ES-I3 (cell line): ENCODE data around the gene ZNF516.

Experiments used
- H3K36me3 ChIP-seq: 2 replicates; pipeline ENCODE4 v1.6.1; 2013; ENCODE audit warnings: mild to moderate bottlenecking, low read length, control low read depth, moderate library complexity; ENCODE audit not compliant: insufficient read depth
- H3K4me1 ChIP-seq: 2 replicates; pipeline ENCODE4 v1.6.1; 2013; ENCODE audit warnings: mild to moderate bottlenecking, control low read depth, low read length; ENCODE audit not compliant: insufficient read depth
- H3K9ac ChIP-seq: 2 replicates; pipeline ENCODE4 v1.6.1; 2013; ENCODE audit warnings: low read depth, mild to moderate bottlenecking, low read length, moderate library complexity
- H3K9me3 ChIP-seq: 2 replicates; pipeline ENCODE4 v1.6.1; 2013; ENCODE audit warnings: mild to moderate bottlenecking, low read length, moderate library complexity; ENCODE audit not compliant: control insufficient read depth, insufficient read depth

The ZNF516 gene

DNA sequence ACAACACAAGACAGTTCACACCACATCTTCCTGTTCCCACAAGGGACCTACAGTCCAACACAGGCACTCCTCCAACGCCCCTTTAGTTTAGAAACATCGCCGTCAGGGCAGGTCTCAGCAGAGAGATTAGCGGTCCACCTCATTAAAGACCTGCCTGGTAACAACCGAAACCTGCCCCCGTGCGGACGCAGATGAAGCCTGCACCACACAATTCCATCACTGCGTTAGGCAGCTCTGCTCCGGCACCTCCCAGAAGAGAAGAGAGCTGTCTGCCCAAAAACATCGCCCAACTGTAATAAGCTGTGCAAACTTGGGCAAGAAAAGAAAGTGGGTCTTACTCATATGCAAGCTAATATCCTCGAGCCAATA, 32.7 kb downstream of the ZNF516 start:
- Histone ChIP-seq H3K4me1 (no peaks in the 10 kb centered on the region), H3K9me3 (no peaks in the 10 kb centered on the region), H3K9ac (no peak overlapping the region), H3K36me3 (no peaks in the 10 kb centered on the region)

- Histone ChIP-seq H3K9ac (no peak overlapping the region), H3K4me1 (no peaks in the 10 kb centered on the region), H3K36me3 (no peaks in the 10 kb centered on the region), H3K9me3 (no peaks in the 10 kb centered on the region)
These were observed 33.2 kb downstream of the ZNF516 start for GRCh38 chr18:76461692-76462325.

- Histone ChIP-seq H3K9me3 (no peaks in the 10 kb centered on the region), H3K4me1 (no peaks in the 10 kb centered on the region), H3K9ac (no peak overlapping the region), H3K36me3 (no peaks in the 10 kb centered on the region)
These were observed 33.9 kb downstream of the ZNF516 start for GRCh38 chr18:76461148-76461547.

- H3K36me3 ChIP-seq = no peaks in the 10 kb centered on the region
- no peak overlapping the region for H3K9ac ChIP-seq
- no peaks in the 10 kb centered on the region for H3K4me1 ChIP-seq
- H3K9me3 ChIP-seq = no peaks in the 10 kb centered on the region
These were observed 34.6 kb downstream of the ZNF516 start for GRCh38 chr18:76460482-76460881.

DNA sequence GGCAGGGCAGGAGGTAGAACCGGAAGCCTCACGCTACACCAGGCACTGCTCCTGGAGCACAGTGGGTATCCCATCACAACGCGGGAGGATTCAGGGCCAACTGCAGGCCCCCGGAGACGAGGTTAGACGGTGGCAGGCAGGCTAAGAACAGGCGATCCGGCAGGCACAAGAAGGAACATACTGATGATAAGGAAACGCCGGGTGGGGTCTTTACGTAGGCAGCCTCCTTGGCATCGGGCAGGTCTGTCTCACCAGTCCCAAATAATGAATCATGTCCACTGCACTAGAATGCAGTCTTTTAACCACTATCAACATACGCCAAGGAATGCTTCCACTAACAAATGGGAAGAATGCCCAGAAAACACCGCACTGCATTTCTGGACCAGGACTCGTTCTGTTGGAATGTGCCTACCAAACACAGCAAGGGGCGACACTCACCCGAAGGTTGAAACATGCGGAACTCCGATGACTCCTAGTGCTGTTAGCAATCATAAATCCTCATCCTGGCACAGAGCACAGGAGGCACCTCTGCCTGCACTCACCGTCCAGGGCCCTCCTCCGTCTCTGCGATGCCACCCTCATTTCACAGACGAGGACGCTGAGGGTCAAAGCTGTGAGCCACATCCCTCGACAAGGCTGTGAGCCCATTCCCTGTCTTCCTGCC, 35.2 kb downstream of the ZNF516 start:
- Histone ChIP-seq H3K4me1 (no peaks in the 10 kb centered on the region), H3K9ac (no peak overlapping the region), H3K9me3 (no peaks in the 10 kb centered on the region), H3K36me3 (no peaks in the 10 kb centered on the region)

- Histone ChIP-seq H3K36me3 (no peaks in the 10 kb centered on the region), H3K9ac (no peak overlapping the region), H3K4me1 (no peaks in the 10 kb centered on the region), H3K9me3 (no peaks in the 10 kb centered on the region)
These were observed 35.7 kb downstream of the ZNF516 start for GRCh38 chr18:76459312-76459686.

DNA sequence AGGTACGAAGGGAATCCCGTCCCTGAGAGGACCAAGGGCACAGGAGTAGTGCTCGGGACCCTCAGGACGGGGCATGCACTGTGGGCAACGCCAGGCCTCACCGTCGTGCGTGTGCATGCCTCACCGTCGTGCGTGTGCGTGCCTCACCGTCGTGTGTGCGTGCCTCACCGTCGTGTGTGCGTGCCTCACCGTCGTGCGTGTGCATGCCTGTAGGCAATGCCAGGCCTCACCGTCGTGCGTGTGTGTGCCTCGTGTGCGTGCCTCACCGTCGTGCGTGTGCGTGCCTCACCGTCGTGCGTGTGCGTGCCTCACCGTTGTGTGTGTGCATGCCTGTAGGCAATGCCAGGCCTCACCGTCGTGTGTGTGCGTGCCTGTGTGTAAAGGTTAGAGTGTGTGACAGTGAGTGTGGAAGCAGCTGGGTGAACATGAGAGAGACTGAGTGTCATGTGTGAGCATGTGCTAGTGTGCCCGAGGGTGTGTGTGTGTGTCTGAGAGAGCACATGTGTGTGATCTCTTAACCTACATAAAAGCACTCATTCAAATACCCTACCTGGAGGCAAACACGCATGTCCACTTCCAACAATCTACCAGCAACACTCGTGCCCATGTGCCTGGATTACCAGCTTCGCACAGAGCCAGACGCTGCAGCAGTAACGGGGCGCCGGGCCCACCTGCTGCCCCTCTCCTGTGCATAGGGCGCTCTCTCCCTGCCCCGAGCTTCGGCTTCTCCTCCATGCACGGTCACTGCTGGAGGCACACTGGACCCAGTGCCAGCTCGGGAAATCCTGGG, 36.3 kb downstream of the ZNF516 start:
- no peaks in the 10 kb centered on the region for H3K4me1 ChIP-seq
- H3K36me3 ChIP-seq = no peaks in the 10 kb centered on the region
- H3K9ac ChIP-seq = no peak overlapping the region
- H3K9me3 ChIP-seq = no peaks in the 10 kb centered on the region

- H3K9ac ChIP-seq = no peak overlapping the region
These were observed 37.1 kb downstream of the ZNF516 start for GRCh38 chr18:76457957-76458356.

GRCh38 chr18:76457475-76457874, 37.6 kb downstream of the ZNF516 start:
- Histone ChIP-seq H3K9me3 (no peaks in the 10 kb centered on the region), H3K4me1 (peaks cover 11% of the 10 kb centered on the region), H3K36me3 (no peaks in the 10 kb centered on the region), H3K9ac (no peak overlapping the region)

More at GRCh38 chr18:76457957-76458356, 37.1 kb downstream of the ZNF516 start:
- no peaks in the 10 kb centered on the region for H3K9me3 ChIP-seq
- H3K36me3 ChIP-seq = no peaks in the 10 kb centered on the region
- H3K4me1 ChIP-seq = peaks cover 6% of the 10 kb centered on the region

GRCh38 chr18:76456823-76457222, 38.2 kb downstream of the ZNF516 start:
- Histone ChIP-seq H3K9ac (no peak overlapping the region), H3K36me3 (no peaks in the 10 kb centered on the region), H3K4me1 (peaks cover 15% of the 10 kb centered on the region), H3K9me3 (no peaks in the 10 kb centered on the region)

DNA sequence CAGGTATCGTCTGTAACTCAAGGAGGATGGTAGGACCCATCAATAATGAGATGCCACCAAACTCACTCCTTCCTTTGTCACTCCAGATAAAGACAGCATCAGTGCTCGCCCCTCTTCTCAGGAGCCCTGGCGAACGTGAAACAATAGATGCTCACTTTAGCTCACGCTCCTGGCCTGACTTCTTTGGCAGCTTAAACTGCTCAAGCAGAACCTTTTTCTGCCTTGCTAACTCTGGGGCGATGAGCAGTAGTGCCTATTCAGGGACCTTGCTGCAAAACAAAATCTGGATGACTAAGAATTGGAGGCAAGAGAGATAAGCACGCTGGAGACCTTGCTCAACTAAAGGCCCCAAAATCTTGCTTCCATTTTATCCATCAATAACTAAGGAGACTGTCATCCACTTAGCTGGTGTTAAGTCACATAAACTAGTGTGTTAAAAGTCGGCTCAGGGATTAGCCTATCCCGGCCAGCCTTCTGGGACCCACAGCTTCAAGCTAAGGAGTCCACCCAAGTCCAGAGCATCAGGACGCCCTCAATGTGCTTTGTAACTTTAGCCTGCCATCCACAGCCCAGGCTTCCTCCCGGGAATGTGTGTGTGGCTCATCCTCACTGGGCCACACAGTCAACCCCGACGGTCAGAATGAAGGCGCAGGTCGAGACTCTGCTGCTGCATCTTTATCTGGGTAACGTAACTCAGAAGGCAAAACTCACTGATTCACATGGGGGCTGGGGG, 38.9 kb downstream of the ZNF516 start:
- Histone ChIP-seq H3K9ac (no peak overlapping the region), H3K36me3 (no peaks in the 10 kb centered on the region), H3K9me3 (no peaks in the 10 kb centered on the region), H3K4me1 (peaks cover 15% of the 10 kb centered on the region)

GRCh38 chr18:76455003-76455676, 39.9 kb downstream of the ZNF516 start:
- Histone ChIP-seq H3K9ac (no peak overlapping the region), H3K4me1 (peaks cover 15% of the 10 kb centered on the region), H3K36me3 (no peaks in the 10 kb centered on the region), H3K9me3 (no peaks in the 10 kb centered on the region)

GRCh38 chr18:76454418-76454817, 40.6 kb downstream of the ZNF516 start:
- no peaks in the 10 kb centered on the region for H3K9me3 ChIP-seq
- no peak overlapping the region for H3K9ac ChIP-seq
- H3K36me3 ChIP-seq = no peaks in the 10 kb centered on the region
- H3K4me1 ChIP-seq = peaks cover 15% of the 10 kb centered on the region

- Histone ChIP-seq H3K4me1 (peaks cover 15% of the 10 kb centered on the region), H3K9me3 (no peaks in the 10 kb centered on the region), H3K9ac (no peak overlapping the region), H3K36me3 (no peaks in the 10 kb centered on the region)
These were observed 41.1 kb downstream of the ZNF516 start for GRCh38 chr18:76453932-76454331.
